HG02981 (cell line): ENCODE measurements around the gene FBXL15.

ENCODE experiments used
- ATAC-seq: cut with Tn5 transposase; IDR thresholded peaks from one replicate; pipeline ENCODE4 v1.9.1; 2021; ENCODE audit warnings: mild to moderate bottlenecking, moderate library complexity; ENCODE audit not compliant: unreplicated experiment

Gene FBXL15

GRCh38 chr10:102420714-102421506, at the start of gene FBXL15:
TSS of gene FBXL15 (plus strand) at chr10:102420836. CDS start at chr10:102421130, 294 bp downstream.
- peak; percentile 65 for ATAC-seq

DNA sequence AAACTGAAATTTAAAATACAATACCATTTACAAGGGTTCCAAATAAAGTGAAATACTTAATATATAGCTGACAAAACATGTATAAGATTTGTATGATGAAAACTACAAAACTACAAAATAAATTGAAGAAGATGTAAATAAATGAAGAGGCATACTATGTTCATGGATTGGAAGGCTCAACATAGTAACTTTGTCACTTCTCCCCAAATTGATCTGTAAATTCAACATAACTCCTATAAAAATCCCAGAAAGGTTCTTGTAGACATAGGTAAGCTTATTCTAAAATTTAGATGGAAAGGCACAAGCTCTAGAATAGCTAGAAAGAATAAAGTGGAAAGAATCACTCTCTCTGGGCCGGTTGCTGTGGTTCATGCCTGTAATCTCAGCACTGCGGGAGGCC, 49.3 kb upstream of the FBXL15 start:
- ATAC-seq = no peak

DNA sequence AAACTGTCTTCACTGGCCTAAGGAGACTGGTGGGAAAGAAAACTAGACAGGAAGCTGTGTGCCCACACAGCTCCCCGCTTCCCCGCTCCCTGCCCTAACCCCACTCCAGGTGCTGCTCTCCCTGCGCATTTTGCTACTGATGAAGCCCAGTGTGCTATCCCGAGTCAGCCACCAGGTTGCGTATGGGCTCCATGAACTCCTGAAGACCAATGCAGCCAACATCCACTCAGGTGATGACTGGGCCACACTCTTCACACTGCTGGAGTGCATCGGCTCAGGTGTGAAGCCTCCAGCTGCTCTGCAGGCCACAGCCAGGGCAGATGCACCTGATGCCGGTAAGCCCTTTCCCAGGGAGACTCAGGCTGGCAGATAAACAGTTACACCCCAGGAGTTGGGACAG, 45.4 kb upstream of the FBXL15 start:
- ATAC-seq = no peak

DNA sequence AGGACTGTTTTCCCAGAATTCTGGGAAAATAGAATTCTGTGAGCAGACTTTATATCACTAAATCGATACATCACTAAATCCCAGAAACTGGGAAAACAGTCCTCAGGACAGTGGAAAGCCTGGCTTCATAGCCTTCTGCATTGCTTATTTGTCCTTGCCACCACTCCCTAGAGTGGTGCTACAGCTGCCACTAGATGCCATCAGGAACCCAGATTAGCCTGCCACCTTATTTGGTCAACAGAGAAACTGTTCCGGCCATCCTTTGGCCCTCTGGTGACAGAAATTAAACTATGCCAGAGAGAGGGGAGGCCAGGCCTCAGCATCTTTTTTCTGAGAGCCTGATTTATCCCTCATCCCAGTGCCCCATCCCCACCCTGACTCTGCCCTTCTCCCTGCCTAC, 44.8 kb upstream of the FBXL15 start:
- no peak for ATAC-seq

GRCh38 chr10:102376901-102377300, 43.7 kb upstream of the FBXL15 start:
- ATAC-seq = no peak

DNA sequence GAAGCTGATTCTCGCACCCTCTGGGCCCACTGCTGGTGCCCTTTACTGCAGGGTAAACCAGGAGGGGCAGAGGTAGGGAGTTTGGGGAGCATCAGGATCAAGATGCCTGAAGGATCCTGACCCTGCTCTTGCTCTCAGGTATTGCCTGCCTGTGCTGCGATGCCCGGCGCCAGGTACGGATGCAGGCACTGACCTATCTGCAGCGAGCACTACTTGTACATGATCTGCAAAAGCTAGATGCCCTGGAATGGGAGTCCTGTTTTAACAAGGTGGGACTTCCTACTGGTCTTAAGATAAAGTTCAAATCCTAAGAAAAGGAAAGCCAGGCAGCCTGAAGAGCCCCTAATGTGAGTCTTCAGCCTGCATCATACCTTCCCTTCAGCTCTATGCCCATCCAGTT, 41.3 kb upstream of the FBXL15 start:
- no peak for ATAC-seq

- ATAC-seq = no peak
Observed at GRCh38 chr10:102381983-102382382, 38.7 kb upstream of the FBXL15 start.

- no peak for ATAC-seq
Observed at GRCh38 chr10:102382871-102383270, 37.8 kb upstream of the FBXL15 start.

DNA sequence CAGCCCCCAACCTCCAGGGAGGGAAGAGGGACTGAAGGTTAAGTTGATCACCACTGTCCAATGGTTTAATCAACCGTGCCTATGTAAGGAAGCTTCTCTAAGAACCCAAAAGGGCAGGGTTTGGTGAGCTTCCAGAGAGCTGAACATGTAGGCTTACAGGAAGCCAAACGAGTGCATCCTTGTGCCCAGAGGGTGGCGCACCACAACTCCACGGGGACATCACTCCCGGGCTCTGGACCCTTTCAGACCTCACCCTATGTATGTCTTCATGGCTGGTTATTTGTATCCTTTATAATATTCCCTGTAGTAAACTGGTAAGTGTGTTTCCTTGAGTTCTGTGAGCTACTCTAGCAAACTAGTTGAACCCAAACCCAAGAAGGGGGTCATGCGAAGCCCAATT, 36.6 kb upstream of the FBXL15 start:
- no peak for ATAC-seq

DNA sequence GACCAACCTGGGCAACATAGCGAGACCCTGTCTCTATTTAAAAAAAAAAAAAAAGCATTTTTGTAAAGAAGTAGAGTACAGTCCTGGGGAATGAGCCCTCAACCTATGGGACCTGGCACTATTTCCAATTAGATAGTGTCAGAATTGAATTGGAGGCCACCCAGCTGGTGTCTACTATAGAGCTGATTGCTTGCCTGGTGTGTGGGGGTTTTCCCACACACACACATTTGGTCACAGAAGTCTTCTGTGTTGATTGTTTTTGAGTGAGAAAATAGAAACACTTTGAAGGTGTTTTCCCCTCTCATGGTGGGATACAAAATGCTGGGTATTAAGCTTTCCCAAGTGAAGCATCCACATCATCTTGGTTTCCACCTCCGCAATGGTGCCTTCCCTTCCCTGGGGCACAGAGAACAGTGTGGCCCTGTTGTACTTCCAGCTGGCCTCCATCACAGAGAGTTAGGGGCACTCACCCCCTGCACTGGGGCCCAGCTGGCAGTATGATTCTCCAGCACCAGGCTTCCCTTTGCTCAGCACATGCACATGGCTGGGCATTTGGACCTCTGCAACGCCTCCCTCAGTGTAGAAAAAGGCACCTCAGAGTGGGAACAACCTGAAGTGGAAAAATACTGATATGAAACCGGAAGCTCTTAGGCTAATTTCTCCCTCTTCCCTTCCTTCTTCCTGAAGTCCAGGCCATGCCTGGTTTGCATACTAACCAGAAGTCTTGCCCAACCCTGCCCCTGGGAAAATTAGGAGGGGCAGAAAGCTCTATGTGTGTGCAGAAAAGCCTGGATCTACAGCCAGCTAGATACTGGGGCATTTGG, 35.8 kb upstream of the FBXL15 start:
- ATAC-seq = no peak

GRCh38 chr10:102389894-102390293, 30.7 kb upstream of the FBXL15 start:
- no peak for ATAC-seq

- no peak for ATAC-seq
Observed at GRCh38 chr10:102392306-102392705, 28.3 kb upstream of the FBXL15 start.

GRCh38 chr10:102393411-102394078, 27.1 kb upstream of the FBXL15 start:
- ATAC-seq = no peak

DNA sequence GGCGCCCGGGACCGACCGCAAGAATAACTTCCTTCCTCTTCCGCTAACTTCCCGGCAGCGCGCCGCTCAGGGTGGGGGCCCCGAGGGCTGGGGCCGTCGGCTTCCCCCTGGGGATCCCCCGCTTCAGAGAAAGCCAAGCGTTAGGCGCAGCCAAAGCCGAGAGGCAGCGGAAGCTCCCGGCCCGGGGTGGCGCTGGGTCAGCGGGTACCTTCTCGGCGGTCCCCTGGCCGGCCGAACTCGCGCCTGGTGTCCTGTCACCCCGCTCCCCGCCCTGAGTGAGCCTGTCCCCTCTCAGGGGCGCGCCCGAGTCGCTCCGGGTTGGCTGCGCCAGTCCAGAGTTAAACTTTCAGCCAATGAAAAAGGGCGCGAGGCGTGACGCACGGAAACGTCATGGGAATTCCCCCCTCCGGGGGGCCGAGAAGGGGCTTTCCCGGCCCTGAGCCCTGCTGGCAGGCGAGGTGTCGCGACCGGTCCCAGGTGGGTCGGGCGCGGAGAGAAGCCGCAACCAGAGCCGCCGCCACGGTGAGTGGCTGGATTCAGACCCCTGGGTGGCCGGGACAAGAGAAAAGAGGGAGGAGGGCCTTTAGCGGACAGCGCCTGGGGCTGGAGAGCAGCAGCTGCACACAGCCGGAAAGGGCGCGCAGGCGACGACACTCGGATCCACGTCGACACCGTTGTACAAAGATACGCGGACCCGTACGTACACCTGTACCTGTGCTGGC, 26.4 kb upstream of the FBXL15 start:
- peak; percentile 81 for ATAC-seq

- ATAC-seq = peak; percentile 1
Observed at GRCh38 chr10:102394801-102395399, 25.7 kb upstream of the FBXL15 start.

DNA sequence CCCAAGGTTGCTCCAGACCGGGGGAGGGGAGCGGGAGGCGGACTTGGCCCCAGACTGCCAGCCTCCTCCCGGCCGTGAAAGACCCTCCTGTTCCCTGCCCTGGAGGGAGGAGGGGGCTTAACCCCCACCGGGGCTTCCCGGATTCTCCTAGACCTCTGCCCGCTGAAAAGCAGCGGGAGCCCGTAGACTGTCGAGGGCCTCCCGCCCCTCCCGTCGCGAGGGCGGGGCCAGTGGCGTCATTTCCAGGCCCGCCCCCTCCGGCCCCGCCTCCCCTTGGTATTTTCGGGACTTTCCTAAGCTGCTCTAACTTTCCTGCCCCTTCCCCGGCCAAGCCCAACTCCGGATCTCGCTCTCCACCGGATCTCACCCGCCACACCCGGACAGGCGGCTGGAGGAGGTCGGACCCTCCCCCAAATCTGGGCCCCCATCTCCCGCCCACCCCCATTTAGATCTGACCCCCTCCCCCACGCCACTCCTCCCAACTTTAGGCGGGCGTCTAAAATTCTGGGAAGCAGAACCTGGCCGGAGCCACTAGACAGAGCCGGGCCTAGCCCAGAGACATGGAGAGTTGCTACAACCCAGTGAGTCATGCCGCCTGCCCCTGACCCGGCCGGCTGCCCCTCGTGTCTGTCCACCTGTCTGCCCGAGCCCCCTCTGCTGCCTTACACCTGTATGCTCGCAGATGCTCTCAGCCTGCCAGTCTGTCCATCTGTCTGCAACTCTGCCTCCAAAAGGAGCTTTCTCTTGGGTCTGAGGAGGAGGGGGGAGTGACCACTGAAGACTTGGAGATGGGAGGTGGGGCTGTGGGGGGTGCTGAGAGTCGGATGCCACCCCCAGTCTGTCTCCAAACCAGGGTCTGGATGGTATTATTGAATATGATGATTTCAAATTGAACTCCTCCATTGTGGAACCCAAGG, 25.0 kb upstream of the FBXL15 start, which contains the start of gene NFKB2:
Gene NFKB2, plus strand, starts transcription at position 306 of the 917 bp plus-strand sequence. Its CDS starts 255 bp downstream, at position 561.
- peak; percentile 26 for ATAC-seq

GRCh38 chr10:102396317-102396650, 24.4 kb upstream of the FBXL15 start:
- ATAC-seq = no peak

DNA sequence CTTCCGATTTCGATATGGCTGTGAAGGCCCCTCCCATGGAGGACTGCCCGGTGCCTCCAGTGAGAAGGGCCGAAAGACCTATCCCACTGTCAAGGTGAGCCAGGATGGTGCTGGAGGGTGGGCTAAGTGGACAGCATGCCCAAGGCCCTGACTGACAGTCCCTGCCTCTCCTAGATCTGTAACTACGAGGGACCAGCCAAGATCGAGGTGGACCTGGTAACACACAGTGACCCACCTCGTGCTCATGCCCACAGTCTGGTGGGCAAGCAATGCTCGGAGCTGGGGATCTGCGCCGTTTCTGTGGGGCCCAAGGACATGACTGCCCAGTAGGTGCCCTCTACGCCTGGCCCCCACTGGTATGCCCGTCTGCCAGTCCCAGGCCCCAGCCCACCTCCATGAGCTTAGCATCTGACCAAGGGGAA, 23.9 kb upstream of the FBXL15 start:
- ATAC-seq = no peak
